ENCODE data around the gene TRDN.

GRCh38 chr6:123189816-123190215 is 446.9 kb downstream of the TRDN start:
- TF ChIP-seq CTCF (IDR thresholded peaks at IDR 0.05; ENCODE audit: low read length): no peak
- no peak for TF ChIP-seq EZH2 (IDR thresholded peaks at IDR 0.05; ENCODE audit: borderline replicate concordance, low read length)
